ENCODE data around the gene PCYT1B.

- TF ChIP-seq CTCF (IDR thresholded peaks at IDR 0.05), result no peak
- TF ChIP-seq POLR2A (IDR thresholded peaks at IDR 0.05), result no peak
Measured at GRCh38 chrX:24508375-24508774, 138.8 kb downstream of the PCYT1B start.
